Gastrocnemius medialis (tissue), 4 donors: ENCODE data around the gene POU5F1. TPM values are rescaled to one million over a fixed set of nuclear protein-coding genes. Genes with fewer than 3 reads are reported as not detected.

Source experiments
- ATAC-seq, 2 donors: fragments of 150-250 bp; one replicate each; pipeline ENCODE4 v1.9.1; 2016
- DNase-seq, 2 donors: peaks; one replicate each; pipeline ENCODE4 v3.0.0-alpha.2; 2019
- H3K27ac ChIP-seq, 4 donors: fragments of 200-600 bp; sonication (generic); 1 replicate in 1 of 4; 2 replicates in 3 of 4; pipeline ENCODE4 v1.5.1; 2016 to 2018; ENCODE audit warnings: mild to moderate bottlenecking in 2 of 4, moderate library complexity in 1 of 4
- H3K27me3 ChIP-seq, 3 donors: fragments of 200-600 bp; sonication (generic) in 2 of 3; 1 replicate in 1 of 3; 2 replicates in 2 of 3; pipeline versions ENCODE4 v1.5.1 to v1.6.0; 2016 to 2019; ENCODE audit warnings: mild to moderate bottlenecking in 1 of 3, moderate library complexity in 1 of 3
- H3K36me3 ChIP-seq, 2 donors: fragments of 200-600 bp; sonication (generic) in 1 of 2; one replicate each; pipeline ENCODE4 v1.5.1; 2017 to 2018
- H3K4me1 ChIP-seq, 2 donors: fragments of 200-600 bp; sonication (generic) in 1 of 2; one replicate each; pipeline ENCODE4 v1.5.1; 2016 to 2017; ENCODE audit warnings: mild to moderate bottlenecking in 2 of 2
- H3K4me3 ChIP-seq, 4 donors: fragments of 200-600 bp; sonication (generic) in 3 of 4; 1 replicate in 1 of 4; 2 replicates in 3 of 4; pipeline ENCODE4 v1.5.1; 2016 to 2019; ENCODE audit warnings: mild to moderate bottlenecking in 2 of 4
- H3K9me3 ChIP-seq, 3 donors: fragments of 200-600 bp; sonication (generic) in 2 of 3; 1 replicate in 1 of 3; 2 replicates in 2 of 3; pipeline ENCODE4 v1.5.1; 2016 to 2019
- POLR2A ChIP-seq, 2 donors: fragments of 450-650 bp; IDR thresholded peaks; one replicate each; pipeline ENCODE4 v1.6.1; 2017; ENCODE audit warnings: antibody characterized with exemption in 2 of 2, mild to moderate bottlenecking in 2 of 2, moderate library complexity in 2 of 2
- in situ Hi-C, 4 donors: fragments of 200-750 bp; cut with MboI; loops; one replicate each; pipeline versions ENCODE4 v1.15.0 to v1.8.0; 2017; ENCODE audit warnings: low sequenced_read_pairs in 4 of 4
- intact Hi-C: fragments of 100-400 bp; cut with DNase I; formaldehyde crosslinking; loops from one replicate; pipeline ENCODE4 v1.15.1; 2023; ENCODE audit warnings: low total_unique reads
- total RNA-seq, 4 donors: library from RNA; depleted of rRNA; stranded (reverse); fragments of >200 nt; gene quantifications; one replicate each; pipeline versions ENCODE4 v1.1.0 to v1.2.3, GENCODE V29; 2016
- TF ChIP-seq, protein P1 (sequence below), 5 experiments: fragments of 450-650 bp in 3 of 5; fragments of 200-600 bp in 2 of 5; sonication (generic) in 2 of 5; IDR thresholded peaks in 4 of 5; conservative IDR thresholded peaks in 1 of 5; 1 replicate in 4 of 5; 2 replicates in 1 of 5; pipeline ENCODE4 v1.5.1; 2016 to 2019; ENCODE audit warnings: antibody characterized with exemption in 5 of 5, mild to moderate bottlenecking in 3 of 5, moderate library complexity in 3 of 5

Gene POU5F1
- total RNA-seq, 4 donors from 2014 or later = not detected

- ATAC-seq (no peak), DNase-seq (no peak)
- intact Hi-C loops (no loop called here), in situ Hi-C loops (no loop called here)
- Histone ChIP-seq H3K9me3 (no peaks in the 10 kb centered on the region), H3K27me3 (no peaks in the 10 kb centered on the region), H3K36me3 (no peaks in the 10 kb centered on the region), H3K4me3 (peak overlapping the region in 3 of 4 donors; percentile 3 to 49 (median 43)), H3K4me1 (peaks cover 0 to under 1% of the 10 kb centered on the region in 2 donors), H3K27ac (peak overlapping the region in 1 of 4 donors; percentile 67)
- TF ChIP-seq, protein P1, sequence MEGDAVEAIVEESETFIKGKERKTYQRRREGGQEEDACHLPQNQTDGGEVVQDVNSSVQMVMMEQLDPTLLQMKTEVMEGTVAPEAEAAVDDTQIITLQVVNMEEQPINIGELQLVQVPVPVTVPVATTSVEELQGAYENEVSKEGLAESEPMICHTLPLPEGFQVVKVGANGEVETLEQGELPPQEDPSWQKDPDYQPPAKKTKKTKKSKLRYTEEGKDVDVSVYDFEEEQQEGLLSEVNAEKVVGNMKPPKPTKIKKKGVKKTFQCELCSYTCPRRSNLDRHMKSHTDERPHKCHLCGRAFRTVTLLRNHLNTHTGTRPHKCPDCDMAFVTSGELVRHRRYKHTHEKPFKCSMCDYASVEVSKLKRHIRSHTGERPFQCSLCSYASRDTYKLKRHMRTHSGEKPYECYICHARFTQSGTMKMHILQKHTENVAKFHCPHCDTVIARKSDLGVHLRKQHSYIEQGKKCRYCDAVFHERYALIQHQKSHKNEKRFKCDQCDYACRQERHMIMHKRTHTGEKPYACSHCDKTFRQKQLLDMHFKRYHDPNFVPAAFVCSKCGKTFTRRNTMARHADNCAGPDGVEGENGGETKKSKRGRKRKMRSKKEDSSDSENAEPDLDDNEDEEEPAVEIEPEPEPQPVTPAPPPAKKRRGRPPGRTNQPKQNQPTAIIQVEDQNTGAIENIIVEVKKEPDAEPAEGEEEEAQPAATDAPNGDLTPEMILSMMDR (IDR thresholded peaks at IDR 0.05 in 4 of 5, conservative IDR thresholded peaks at IDR 0.05 in 1 of 5) = no peak
- TF ChIP-seq POLR2A (IDR thresholded peaks at IDR 0.05) = no peak
Observed at GRCh38 chr6:31179896-31180295, 9.4 kb upstream of the POU5F1 start.

GRCh38 chr6:31179042-31179386, 8.5 kb upstream of the POU5F1 start:
- no peaks in the 10 kb centered on the region for H3K27me3 ChIP-seq
- ATAC-seq (no peak), DNase-seq (no peak)
- H3K36me3 ChIP-seq = no peaks in the 10 kb centered on the region
- H3K4me1 ChIP-seq = no peaks in the 10 kb centered on the region
- H3K4me3 ChIP-seq = no peak overlapping the region
- TF ChIP-seq POLR2A (IDR thresholded peaks at IDR 0.05) = no peak
- TF ChIP-seq, protein P1 (IDR thresholded peaks at IDR 0.05 in 4 of 5, conservative IDR thresholded peaks at IDR 0.05 in 1 of 5) = no peak
- no peaks in the 10 kb centered on the region for H3K9me3 ChIP-seq
- H3K27ac ChIP-seq = no peak overlapping the region
- intact Hi-C loops (no loop called here), in situ Hi-C loops (no loop called here)

DNA sequence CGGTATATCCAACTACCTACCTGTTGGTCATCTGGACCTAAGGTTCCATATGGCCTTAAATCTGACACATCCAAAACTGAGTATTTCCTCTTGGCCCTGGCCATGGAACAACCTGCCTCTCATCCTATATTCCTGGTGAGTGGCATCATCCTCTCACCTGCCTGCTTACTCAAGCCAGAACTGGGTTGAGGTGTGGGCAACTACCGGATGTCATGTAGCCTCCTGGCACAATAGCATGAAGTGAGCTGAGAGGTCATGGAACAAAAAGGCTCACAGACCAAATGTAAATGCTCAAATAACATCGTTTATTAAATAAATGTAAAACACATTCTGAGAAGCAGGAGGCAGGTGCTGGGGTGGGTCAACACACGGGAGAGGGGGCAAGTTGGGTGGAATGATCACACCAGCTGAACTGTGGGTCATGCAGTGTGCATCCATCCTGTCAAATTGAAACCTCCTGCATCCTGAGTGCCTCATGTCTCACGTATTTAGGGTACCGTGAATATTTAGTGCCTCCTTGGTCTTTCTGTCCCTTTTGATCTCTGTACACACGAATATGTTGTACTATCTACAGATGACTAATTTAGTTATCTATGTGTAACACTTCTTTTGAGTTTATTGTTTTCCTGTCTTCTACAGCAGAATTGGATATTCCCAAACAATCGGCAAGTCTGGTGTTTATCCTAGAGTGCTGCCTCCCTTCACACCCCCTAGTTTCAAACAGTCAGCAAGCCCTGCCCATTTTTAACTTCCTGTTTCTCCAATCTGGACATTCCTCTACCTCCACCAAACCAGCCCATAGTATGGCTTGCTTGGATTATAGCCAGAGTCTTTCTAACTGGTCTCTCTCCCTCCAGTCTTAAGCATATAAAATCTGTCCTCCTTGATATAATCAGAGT, 7.9 kb upstream of the POU5F1 start:
- no peaks in the 10 kb centered on the region for H3K4me1 ChIP-seq
- H3K4me3 ChIP-seq = no peak overlapping the region
- no peaks in the 10 kb centered on the region for H3K9me3 ChIP-seq
- intact Hi-C loops (no loop called here), in situ Hi-C loops (no loop called here)
- no peak overlapping the region for H3K27ac ChIP-seq
- H3K27me3 ChIP-seq = no peaks in the 10 kb centered on the region
- TF ChIP-seq, protein P1 (IDR thresholded peaks at IDR 0.05 in 4 of 5, conservative IDR thresholded peaks at IDR 0.05 in 1 of 5) = no peak
- TF ChIP-seq POLR2A (IDR thresholded peaks at IDR 0.05) = no peak
- no peaks in the 10 kb centered on the region for H3K36me3 ChIP-seq
- no peak for DNase-seq
- no peak for ATAC-seq

- ATAC-seq = no peak
- H3K27me3 ChIP-seq = no peaks in the 10 kb centered on the region
- H3K9me3 ChIP-seq = no peaks in the 10 kb centered on the region
- TF ChIP-seq POLR2A (IDR thresholded peaks at IDR 0.05) = no peak
- TF ChIP-seq, protein P1 (IDR thresholded peaks at IDR 0.05 in 4 of 5, conservative IDR thresholded peaks at IDR 0.05 in 1 of 5) = no peak
- intact Hi-C loops (no loop called here), in situ Hi-C loops (no loop called here)
- H3K4me3 ChIP-seq = no peak overlapping the region
- no peak for DNase-seq
- H3K36me3 ChIP-seq = no peaks in the 10 kb centered on the region
- H3K4me1 ChIP-seq = no peaks in the 10 kb centered on the region
- H3K27ac ChIP-seq = no peak overlapping the region
Observed at GRCh38 chr6:31175971-31176370, 5.5 kb upstream of the POU5F1 start.
